ENCODE measurements around the gene ANKUB1.
A peak's percentile ranks its signal among the peaks of the same experiment; 100 is the strongest.
"Not testable (repeated sequence)": the region's sequence is repeated elsewhere in the genome, so short reads cannot be mapped to it uniquely, and the experiment has no call there.

The ANKUB1 gene, protein sequence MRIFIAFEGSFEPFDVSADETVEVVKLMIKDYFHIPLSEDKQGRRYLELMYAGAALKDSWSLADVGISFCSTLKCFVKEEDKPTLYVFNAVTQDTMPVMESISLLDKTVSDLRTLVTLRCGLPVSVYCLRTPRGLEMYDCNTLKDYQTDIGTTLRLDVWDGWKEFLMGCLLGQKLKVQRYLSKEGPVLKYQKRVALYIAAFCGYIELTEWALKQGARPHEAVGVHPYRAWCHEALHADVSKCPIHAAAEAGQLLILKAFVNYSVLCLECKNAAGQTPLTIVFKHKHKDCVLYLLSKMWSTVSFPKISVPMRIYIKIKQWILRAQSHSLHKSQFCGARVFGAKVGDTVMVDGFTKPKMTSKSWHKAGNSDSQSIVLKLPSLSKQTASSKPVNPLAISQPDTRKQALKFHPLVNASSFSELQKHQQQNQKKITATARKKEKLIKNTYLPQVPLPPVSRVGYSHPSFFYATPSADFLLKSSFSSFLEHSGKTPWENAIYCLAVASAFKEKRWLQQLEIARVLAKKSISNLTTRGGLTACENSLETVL

DNA sequence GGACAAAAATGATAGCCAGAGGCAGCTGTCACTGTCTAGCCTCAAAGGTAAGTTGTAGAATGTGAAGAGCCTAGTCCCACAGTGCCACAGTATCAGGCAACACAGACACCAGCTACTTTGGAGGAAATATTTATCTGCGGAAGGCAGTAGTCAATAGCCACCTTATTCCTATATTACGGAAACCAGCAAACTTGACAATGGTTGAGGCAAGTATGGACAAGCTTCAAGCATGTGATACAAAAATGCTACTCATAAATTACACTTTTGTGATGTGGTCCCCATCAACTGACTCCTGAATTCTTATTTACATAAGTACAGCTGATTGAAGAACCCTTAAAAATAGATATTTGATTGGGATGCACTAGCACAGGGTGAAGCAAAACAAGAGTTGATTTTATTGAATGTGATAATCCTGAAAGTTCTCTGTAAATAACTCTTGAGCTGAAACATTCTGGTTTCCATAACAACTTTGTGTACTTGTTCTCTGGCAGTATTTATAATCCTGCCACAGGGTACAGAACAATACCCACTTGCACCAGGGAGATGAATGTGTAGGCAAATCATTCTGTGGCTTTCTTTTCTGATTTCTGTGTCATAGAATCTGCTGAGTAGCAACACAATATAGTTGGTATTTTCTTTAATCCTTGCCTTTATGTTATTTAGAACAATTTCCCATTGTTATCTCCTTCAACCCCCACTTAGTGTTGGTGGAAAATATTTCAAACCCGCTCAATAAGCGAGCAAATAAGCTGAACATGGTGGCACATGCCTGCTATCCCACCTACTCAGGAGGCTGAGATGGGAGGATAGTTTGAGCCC is at the start of gene ANKUB1:
Gene ANKUB1, minus strand, starts transcription at position 103 of the 819 bp plus-strand sequence. CDS start 188 bp downstream, outside the sequence.
- DNase-seq (ENCODE audit: low spot score): no peak

DNA sequence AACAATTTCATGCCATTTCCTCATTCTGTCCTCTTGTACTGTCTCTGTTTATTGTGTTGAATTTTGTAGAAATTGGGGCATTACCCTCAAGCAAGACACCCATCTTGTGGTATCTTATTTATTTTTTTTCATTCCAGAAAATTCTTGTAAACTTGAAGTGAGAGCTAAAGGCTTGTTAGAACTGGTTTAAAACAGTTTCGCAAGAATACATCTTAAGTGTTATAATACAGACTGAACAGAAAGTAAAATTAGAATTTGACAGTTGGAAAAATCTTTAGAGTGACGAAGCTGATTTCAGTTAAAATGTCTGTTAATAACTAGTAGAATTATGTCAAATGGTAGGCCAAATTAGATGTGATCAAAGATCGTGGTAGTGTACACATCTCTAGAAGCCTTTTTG is 47.5 kb upstream of the ANKUB1 start:
- no peak for DNase-seq (ENCODE audit: low spot score)

DNA sequence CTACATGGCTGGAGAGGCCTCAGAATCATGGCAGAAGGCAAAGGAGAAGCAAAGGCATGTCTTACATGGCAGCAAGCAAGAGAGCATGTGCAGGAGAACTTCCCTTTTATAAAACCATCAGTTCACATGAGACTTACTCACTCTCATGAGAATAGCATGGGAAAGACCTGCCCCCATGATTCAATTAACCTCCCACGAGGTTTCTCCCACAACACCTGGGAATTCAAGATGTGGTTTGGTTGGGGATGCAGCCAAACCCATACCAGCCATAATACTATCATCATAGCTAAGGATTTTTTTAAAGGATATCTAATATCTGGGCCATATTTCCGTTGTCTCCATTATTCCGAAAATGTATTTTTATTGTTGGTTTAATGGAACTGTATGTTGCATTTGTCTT is 47.1 kb upstream of the ANKUB1 start:
- not testable (repeated sequence) for DNase-seq (ENCODE audit: low spot score)

DNA sequence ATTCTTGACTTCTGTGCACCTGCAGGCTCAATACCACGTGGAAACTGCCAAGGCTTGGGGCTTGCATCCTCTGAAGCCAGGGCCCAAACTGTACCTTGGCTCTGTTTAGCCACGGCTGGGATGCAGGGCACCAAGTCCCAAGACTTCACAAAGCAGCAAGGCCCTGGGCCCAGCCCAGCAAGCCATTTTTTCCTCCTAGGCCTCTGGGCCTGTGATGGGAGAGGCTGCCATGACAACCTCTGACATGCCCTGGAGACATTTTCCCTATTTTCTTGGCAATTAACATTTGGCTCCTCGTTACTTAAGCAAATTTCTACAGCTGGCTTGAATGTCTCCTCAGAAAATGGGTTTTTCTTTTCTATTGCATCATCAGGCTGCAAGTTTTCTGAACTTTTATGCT is 46.1 kb upstream of the ANKUB1 start:
- DNase-seq (ENCODE audit: low spot score): not testable (repeated sequence)

DNA sequence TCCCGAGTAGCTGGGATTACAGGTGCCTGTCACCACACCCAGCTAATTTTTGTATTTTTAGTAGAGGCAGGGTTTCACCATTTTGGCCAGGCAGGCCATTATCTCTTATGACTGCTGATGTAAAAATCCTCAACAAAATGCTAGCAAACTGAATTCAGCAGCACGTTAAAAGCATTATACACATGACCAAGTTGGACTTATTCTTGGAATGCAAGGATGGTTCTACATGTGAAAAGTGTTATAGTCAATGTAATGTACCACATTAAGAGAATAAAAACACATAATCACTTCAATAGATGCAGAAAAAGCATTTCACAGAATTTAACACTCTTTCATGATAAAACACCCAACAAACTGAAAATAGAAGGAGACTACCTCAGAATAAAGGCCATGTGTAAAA is 40.9 kb upstream of the ANKUB1 start:
- no peak for DNase-seq (ENCODE audit: low spot score)

DNA sequence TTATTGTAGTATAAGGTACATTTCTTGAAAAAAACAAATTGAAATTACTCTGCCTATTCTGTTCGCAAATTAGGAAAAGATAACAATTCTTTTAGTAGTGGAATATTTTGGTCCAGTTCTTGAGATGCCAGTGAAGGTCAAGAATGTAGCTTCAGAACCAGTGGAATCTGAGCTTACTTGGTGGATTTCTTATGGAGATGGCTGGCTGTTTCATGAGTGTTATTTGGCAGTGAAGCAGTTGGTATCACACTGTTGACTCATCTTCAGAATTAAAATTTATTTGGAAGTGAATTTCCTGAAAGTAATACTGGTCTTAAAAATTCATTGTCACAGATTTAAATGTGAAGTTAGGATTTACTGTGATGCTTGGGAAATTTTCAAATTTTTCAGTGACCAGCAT is 39.7 kb upstream of the ANKUB1 start:
- DNase-seq (ENCODE audit: low spot score): peak; percentile 52

DNA sequence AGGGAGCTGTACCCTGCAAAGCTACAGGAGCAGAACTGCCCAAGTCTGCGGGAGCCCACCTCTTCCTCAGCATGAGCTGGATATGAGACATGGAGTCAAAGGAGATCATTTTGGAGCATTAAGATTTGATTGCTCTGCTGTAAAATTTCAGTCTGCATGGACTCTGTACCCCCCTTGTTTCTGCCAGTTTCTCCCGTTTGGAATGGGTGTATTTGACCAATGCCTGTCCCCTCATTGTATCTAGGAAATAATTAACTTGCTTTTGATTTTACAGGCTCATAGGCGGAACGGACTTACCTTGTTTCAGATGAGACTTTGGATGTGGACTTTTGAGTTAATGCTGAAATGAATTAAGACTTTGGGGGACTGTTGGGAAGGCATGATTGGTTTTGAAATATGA is 39.0 kb upstream of the ANKUB1 start:
- no peak for DNase-seq (ENCODE audit: low spot score)

DNA sequence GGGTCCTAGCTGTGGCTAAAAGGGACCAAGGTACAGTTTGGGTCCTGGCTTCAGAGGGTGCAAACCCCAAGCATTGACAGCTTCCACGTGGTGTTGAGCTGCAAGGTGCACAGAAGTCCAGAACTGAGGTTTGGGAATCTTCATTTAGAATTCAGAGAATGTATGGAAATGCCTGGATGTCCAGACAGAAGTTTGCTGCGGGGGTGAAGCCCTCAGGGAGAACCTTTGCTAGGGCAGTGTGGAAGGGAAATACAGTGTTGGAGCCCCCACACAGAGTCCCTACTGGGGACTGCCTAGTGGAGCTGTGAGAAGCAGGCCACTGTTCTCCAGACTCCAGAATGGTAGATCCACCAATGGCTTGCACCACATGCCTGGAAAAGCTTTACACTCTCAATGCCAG is 38.5 kb upstream of the ANKUB1 start:
- no peak for DNase-seq (ENCODE audit: low spot score)

DNA sequence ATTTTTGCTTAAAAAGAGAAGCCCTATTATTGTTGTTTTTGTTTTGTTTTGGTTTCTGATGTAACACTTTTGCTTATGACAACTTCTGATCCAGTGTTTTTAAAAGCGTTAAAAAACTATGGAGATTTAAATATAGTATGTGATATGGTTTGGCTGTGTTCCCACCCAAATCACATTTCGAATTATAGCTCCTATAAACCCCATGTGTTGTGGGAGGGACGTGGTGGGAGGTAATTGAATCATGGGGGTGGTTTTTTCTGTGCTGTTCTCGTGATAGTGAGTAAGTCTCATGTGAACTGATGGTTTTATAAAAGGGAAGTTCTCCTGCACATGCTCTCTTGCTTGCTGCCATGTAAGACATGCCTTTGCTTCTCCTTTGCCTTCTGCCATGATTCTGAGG is 37.3 kb upstream of the ANKUB1 start:
- DNase-seq (ENCODE audit: low spot score): not testable (repeated sequence)

DNA sequence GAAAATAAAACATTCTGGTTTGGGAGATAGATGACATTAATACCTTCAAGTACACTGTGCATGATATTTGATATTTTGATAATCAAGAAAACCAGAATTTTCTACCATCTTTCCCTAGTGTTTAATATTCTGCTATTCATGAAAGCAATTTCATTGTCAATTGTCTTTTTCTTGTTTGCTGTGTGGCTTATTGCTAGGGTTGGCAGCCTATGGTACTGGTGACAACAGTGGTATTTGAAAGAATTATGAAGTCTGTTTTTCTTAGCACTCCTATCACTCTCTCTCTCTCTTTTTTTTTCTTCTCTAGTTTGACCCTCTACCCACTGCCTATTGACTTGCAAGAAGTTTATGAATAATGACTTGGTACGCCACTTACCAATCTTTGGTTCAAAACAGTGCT is 36.0 kb upstream of the ANKUB1 start:
- no peak for DNase-seq (ENCODE audit: low spot score)

DNA sequence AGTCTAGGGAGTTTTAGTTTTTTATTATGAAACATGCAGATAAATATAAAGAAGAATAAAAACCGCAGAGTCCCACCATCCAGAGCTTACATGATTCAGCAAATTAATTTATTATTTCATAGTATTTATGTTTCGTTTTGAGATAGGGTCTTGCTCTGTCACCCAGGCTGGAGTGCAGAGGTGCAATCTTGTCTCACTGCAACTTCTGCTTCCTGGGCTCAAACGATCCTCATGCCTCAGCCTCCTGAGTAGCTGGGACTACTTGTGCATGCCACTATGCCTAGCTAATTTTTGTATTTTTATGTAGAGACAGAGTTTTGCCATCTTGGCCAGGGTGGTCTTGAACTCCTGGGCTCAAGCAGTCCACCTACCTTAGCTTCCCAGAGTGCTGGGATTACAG is 34.3 kb upstream of the ANKUB1 start:
- DNase-seq (ENCODE audit: low spot score): no peak

DNA sequence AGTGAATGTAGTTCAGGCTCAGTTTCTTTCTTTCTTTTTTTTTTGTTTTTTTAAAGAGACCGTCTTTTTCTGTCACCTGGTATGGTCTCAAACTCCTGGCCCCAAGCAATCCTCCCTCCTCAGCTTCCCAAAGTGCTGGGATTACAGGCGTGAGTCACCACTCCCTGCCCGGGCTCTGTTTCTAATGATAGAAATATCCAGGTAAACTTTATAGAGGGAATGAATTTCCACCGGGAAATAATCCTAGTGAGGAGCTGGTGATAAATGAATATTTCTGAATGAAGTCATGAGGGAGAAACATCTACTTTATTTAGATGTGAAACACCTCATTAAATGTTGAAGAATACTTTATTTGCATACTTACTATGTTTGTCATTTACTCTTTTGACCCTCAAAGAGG is 27.8 kb upstream of the ANKUB1 start:
- DNase-seq (ENCODE audit: low spot score): peak; percentile 18

DNA sequence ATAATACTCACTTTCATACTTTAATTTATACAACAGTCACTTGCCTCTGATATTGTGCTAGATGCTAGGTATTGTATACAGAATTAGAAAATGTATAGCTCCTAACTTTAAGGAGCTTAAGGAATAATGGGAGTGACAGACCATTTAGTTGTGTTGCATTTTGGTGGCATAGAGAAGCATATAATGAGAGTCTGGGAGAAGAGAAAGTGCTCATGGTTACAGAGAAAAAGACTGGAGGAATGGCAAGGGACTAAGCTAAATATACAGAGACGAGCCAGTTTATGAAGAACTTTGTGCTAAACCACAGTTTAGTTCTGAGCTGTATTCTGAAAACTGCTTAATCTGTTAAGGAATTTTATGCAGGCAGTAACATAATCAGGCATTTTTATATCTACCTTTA is 27.1 kb upstream of the ANKUB1 start:
- DNase-seq (ENCODE audit: low spot score): no peak

DNA sequence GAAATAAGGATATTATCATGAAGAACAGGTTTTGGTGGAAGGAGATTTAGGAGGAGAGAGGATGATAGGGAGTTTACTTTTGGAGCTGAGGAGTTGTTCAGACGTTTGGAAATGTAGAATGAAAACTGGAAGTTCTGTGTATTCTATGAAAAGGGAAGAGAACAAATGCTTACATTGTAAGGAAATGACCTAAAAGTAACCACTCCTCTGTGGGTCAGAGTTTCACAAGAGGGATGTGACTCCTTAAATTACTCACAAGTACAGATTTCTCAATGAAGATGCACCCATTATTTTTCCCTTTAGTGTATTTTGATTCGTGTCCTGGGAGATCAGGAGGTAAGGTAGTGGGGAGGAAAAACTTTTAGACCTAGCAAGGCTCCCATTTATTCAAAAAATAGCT is 24.6 kb upstream of the ANKUB1 start:
- peak; percentile 44 for DNase-seq (ENCODE audit: low spot score)

DNA sequence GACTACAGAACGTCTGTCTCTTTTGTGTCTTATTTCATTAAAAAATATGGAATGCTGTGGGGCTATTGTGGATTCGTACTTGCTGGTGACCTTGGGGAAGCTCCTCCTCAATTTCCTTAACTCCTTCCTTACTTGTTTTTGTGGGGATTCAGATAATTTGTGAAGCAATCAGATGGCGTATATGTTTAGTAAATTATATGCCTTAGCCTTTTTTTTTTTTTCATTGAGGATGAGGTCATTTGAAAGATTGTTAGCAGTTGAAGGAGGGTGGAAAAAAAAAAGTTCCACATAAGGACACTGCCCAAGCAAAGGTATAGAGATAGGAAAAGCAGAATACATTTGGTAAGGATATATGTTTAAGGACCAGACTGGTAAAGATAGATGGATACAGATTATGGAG is 24.0 kb upstream of the ANKUB1 start:
- DNase-seq (ENCODE audit: low spot score): no peak

DNA sequence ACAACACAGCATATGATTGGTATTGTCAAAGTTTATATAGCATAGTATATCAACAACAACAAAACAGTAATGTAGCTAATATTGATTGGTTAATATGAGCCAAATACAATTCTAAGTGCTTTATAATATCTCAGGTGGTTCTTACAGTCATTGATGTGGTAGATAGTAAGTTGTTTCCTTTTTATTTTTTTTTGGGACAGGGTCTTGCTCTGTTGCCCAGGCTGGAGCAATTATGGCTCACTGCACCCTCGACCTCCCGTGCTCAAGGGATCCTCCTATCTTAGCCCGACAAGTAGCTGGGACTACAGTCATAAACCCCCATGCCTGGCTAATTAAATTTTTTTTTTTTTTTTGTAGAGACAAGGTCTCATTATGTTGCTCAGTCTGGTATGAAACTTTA is 23.4 kb upstream of the ANKUB1 start:
- DNase-seq (ENCODE audit: low spot score): no peak

DNA sequence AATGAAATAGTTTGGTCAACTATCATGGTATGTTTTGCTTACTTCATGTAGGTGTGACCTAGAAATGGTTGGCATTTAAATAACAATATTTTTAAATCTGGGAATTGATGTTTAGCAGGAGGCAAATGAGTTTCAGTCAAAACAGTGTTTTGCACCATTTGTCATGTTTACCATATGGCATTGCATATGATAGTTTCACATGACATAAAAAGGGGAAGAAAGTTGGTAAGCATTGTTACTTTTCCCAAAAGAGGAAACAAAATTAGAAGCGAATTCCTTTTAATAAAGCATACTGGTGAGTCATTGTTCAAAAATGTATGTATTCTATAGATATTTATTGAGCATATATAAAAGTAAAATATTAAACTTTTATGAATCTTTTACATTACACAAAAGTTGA is 23.0 kb upstream of the ANKUB1 start:
- DNase-seq (ENCODE audit: low spot score): no peak

DNA sequence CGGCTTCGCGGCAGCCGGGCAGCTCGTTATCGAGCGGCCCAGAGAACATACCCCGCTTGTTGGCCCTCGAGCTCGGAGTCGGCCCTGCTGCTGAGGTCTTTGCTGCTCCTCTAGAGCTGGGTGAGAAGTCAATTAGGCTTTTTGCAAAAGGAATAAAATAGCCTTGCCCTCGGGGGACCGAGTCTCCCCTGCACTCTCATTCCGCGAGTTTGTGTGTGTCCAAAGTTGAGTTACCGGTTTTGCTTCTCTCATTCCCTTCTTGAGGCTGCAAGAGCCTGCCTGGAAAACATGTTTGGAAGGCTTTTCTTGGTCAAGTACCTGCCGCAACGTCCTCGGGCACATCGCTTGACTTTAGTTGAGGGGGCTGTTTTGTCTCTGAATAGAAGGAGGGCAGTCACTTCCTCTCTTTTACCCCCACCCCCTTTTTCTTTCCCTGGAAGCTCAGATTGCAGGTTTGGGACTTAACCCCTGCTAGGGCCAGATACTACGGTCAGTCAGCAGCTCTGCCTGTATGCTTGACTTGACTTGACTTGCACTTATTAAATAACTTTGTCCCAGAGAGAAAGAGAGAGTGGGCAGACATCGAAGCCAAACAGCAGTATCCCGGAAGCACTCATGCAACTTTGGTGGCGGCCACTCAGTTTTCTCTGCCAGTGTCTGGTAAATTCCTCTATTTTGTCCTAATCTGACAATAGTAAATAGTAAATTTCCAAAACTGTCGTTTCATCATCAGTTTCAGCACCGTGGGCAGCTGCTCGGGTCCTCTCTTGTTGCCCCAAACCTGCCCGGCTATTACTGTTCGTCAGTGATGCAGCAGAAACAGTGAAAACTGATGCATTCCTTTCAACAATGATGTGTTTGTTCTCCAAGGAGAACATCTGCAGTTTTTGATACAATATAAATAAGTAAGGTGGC is 21.3 kb upstream of the ANKUB1 start:
- peak; percentile 44 for DNase-seq (ENCODE audit: low spot score)

DNA sequence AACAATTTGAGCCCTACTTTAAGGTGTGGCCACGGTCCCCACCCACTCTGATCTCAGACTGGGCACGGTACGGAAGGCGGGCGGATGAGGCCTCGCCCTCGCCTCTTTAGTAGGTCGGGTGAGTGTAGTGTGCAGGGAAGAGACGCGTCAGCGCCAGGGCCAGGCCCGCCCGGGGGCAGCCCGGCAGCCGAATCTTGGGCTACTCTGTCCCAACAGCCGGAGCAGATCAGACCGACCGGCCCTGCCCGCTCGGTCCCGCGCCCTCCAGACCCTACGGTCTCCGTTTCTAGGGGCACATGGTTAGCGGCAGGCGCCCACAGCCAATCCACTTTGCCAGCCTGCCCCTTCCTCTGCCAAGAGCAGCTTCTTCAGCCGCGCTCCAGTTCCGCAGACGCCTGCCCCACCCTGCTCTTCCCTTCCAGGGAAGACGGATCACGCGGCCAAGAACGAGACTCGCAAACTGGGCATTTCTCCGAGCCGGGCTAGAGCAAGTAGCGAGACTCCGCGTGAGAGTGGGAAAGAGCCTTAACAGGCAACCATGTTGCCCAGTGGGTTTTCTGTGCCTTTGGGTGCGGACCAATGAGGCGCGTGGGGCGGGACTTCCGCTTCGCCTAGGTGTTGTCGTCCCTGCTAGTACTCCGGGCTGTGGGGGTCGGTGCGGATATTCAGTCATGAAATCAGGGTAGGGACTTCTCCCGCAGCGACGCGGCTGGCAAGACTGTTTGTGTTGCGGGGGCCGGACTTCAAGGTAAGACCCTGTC is 20.4 kb upstream of the ANKUB1 start, which contains the start of gene RNF13:
Gene RNF13, plus strand, starts transcription at position 610 of the 761 bp plus-strand sequence. CDS start 32,812 bp downstream, outside the sequence.
- DNase-seq (ENCODE audit: low spot score): peak; percentile 96

DNA sequence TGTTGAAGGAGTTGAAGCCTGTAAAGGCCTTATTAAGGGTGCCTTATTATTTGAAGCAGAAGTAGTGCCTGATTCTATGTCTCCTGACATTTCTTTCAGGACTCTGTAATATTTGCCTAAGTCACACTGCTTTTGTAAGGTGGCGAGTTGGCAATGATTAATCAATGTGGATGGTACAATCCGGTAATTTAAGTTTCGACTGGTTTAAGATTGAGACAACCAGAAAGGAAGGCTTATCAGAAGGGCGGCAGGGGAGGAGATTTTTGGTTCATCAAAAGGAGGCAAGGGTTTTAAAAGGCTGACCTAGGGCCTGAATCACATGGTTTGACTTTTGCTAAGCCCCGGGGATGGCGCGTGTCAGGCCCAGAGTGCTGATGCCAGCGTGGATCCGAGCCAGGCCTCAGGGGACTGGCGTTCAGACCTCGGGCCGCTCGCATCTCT is 19.8 kb upstream of the ANKUB1 start:
- no peak for DNase-seq (ENCODE audit: low spot score)

DNA sequence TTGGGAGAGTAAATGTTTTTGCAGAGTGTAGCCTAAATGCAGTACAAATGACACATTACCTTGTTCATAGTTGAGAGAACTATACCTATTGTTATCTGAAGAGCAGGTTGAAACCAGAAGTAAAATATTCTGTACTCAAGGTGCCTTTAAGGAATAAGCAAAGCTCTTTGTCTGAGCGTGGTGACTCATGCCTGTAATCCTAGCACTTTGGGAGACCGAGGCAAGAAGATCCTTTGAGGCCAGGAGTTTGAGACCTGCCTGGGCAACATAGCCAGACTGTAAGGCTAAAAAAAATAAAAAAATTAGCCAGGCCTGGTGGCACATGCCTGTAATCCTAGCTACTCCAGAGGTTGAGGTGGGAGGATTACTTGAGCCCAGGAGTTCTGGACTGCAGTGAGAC is 18.5 kb upstream of the ANKUB1 start:
- DNase-seq (ENCODE audit: low spot score): no peak
